Liver (tissue), 3 donors: ENCODE data around the gene NCMAP.

ENCODE experiments used
- FOXA1 ChIP-seq: IDR thresholded peaks from 2 replicates; pipeline ENCODE4 v1.6.1; 2016; ENCODE audit warnings: antibody characterized with exemption
- HNF4A ChIP-seq, 2 donors: conservative IDR thresholded peaks; 2 replicates each; pipeline ENCODE4 v1.6.1; 2016; ENCODE audit warnings: antibody characterized with exemption in 2 of 2, mild to moderate bottlenecking in 2 of 2
- HNF4G ChIP-seq: IDR thresholded peaks from 2 replicates; pipeline ENCODE4 v1.6.1; 2016; ENCODE audit warnings: antibody characterized with exemption
- NR2F2 ChIP-seq: IDR thresholded peaks from 2 replicates; pipeline ENCODE4 v1.6.1; 2016; ENCODE audit warnings: antibody characterized with exemption
- YY1 ChIP-seq: IDR thresholded peaks from 2 replicates; pipeline ENCODE4 v1.6.1; 2016; ENCODE audit warnings: antibody characterized with exemption, mild to moderate bottlenecking
- TF ChIP-seq, protein P1 (sequence below): fragments of 150-350 bp; IDR thresholded peaks from 2 replicates; pipeline ENCODE4 v1.5.1; 2017; ENCODE audit warnings: improper control_type of control experiment, low read depth, low read length; ENCODE audit not compliant: missing input control
- TF ChIP-seq, protein P2 (sequence below): IDR thresholded peaks from 2 replicates; pipeline ENCODE4 v1.6.1; 2016; ENCODE audit warnings: antibody characterized with exemption
- TF ChIP-seq, protein P3 (sequence below): IDR thresholded peaks from 2 replicates; pipeline ENCODE4 v1.6.1; 2016; ENCODE audit warnings: antibody characterized with exemption, mild to moderate bottlenecking
- TF ChIP-seq, protein P4 (sequence below): IDR thresholded peaks from 2 replicates; pipeline ENCODE4 v1.6.1; 2016; ENCODE audit warnings: antibody characterized with exemption
- TF ChIP-seq, protein P5 (sequence below): IDR thresholded peaks from 2 replicates; pipeline ENCODE4 v1.6.1; 2016; ENCODE audit warnings: antibody characterized with exemption
- donor health status: healthy.
- donor health status: healthy.

DNA sequence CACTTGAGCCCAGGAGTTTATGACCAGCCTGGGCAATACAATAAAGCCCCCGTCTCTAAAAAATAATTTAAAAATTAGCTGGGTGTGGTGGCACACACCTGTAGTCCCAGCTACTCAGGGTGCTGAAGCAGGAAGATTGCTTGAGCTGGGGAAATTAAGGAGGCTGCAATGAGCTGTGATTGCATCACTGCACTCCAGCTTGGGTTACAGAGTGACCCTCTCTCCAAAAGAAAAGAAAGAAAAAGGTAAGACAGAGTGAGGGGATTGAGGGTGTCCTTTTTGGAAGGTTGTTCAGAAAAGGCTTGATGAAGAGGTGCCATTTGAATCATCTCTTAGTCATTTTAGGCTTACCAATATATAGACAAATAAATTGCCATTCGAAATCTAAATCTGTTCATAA, 83.2 kb downstream of the NCMAP start:
- TF ChIP-seq FOXA1 (no peak), HNF4A (conservative IDR thresholded peaks at IDR 0.05) (no peak), YY1 (no peak), NR2F2 (no peak), HNF4G (no peak)
- TF ChIP-seq, protein P1, sequence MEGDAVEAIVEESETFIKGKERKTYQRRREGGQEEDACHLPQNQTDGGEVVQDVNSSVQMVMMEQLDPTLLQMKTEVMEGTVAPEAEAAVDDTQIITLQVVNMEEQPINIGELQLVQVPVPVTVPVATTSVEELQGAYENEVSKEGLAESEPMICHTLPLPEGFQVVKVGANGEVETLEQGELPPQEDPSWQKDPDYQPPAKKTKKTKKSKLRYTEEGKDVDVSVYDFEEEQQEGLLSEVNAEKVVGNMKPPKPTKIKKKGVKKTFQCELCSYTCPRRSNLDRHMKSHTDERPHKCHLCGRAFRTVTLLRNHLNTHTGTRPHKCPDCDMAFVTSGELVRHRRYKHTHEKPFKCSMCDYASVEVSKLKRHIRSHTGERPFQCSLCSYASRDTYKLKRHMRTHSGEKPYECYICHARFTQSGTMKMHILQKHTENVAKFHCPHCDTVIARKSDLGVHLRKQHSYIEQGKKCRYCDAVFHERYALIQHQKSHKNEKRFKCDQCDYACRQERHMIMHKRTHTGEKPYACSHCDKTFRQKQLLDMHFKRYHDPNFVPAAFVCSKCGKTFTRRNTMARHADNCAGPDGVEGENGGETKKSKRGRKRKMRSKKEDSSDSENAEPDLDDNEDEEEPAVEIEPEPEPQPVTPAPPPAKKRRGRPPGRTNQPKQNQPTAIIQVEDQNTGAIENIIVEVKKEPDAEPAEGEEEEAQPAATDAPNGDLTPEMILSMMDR, result no peak
- TF ChIP-seq, protein P2, sequence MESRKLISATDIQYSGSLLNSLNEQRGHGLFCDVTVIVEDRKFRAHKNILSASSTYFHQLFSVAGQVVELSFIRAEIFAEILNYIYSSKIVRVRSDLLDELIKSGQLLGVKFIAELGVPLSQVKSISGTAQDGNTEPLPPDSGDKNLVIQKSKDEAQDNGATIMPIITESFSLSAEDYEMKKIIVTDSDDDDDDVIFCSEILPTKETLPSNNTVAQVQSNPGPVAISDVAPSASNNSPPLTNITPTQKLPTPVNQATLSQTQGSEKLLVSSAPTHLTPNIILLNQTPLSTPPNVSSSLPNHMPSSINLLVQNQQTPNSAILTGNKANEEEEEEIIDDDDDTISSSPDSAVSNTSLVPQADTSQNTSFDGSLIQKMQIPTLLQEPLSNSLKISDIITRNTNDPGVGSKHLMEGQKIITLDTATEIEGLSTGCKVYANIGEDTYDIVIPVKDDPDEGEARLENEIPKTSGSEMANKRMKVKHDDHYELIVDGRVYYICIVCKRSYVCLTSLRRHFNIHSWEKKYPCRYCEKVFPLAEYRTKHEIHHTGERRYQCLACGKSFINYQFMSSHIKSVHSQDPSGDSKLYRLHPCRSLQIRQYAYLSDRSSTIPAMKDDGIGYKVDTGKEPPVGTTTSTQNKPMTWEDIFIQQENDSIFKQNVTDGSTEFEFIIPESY, result no peak
- TF ChIP-seq, protein P3, sequence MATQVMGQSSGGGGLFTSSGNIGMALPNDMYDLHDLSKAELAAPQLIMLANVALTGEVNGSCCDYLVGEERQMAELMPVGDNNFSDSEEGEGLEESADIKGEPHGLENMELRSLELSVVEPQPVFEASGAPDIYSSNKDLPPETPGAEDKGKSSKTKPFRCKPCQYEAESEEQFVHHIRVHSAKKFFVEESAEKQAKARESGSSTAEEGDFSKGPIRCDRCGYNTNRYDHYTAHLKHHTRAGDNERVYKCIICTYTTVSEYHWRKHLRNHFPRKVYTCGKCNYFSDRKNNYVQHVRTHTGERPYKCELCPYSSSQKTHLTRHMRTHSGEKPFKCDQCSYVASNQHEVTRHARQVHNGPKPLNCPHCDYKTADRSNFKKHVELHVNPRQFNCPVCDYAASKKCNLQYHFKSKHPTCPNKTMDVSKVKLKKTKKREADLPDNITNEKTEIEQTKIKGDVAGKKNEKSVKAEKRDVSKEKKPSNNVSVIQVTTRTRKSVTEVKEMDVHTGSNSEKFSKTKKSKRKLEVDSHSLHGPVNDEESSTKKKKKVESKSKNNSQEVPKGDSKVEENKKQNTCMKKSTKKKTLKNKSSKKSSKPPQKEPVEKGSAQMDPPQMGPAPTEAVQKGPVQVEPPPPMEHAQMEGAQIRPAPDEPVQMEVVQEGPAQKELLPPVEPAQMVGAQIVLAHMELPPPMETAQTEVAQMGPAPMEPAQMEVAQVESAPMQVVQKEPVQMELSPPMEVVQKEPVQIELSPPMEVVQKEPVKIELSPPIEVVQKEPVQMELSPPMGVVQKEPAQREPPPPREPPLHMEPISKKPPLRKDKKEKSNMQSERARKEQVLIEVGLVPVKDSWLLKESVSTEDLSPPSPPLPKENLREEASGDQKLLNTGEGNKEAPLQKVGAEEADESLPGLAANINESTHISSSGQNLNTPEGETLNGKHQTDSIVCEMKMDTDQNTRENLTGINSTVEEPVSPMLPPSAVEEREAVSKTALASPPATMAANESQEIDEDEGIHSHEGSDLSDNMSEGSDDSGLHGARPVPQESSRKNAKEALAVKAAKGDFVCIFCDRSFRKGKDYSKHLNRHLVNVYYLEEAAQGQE, result no peak
- TF ChIP-seq, protein P4, sequence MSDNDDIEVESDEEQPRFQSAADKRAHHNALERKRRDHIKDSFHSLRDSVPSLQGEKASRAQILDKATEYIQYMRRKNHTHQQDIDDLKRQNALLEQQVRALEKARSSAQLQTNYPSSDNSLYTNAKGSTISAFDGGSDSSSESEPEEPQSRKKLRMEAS, result no peak
- TF ChIP-seq, protein P5, sequence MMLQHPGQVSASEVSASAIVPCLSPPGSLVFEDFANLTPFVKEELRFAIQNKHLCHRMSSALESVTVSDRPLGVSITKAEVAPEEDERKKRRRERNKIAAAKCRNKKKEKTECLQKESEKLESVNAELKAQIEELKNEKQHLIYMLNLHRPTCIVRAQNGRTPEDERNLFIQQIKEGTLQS, result no peak
